Measurements from ENCODE around the gene FBXW5.

DNA sequence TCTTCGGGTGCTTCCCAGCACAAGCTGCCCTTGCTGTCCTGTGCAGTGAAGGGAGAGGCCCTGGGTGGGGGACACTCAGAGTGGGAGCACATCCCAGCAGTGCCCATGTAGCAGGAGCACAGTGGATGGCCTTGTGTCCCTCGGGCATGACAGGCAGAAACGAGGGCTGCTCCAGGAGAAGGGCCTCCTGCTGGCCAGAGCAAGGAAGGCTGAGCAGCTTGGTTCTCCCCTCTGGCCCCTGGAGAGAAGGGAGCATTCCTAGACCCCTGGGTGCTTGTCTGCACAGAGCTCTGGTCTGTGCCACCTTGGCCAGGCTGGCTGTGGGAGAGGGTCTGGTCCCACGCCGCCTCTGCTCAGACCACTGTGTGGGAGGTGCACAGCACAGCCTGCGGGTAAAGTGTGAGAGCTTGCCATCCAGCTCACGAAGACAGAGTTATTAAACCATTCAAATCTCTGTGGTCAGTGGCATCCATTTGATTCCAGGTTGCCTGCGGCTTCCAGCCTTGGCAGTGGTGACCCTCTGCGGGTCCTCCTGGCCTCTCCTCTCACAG, 18.3 kb downstream of the FBXW5 start:
- TF ChIP-seq EZH2 (IDR thresholded peaks at IDR 0.05; ENCODE audit: insufficient read depth, poor library complexity, severe bottlenecking) = no peak
- no peak for TF ChIP-seq EZH2phosphoT487 (IDR thresholded peaks at IDR 0.05; ENCODE audit: insufficient read depth, low read depth)

Data from GM23248 (cell line).